WI38 (cell line): ENCODE measurements around the gene EPB41.
"Not testable (repeated sequence)": the region's sequence is repeated elsewhere in the genome, so short reads cannot be mapped to it uniquely, and the experiment has no call there.

Source experiments
- H3K4me3 ChIP-seq: 2 replicates; pipeline ENCODE4 v1.5.1; 2011; ENCODE audit warnings: low read depth, mild to moderate bottlenecking, control low read depth, low read length
- CTCF ChIP-seq: IDR thresholded peaks from 2 replicates; pipeline ENCODE4 v1.5.1; 2012; ENCODE audit warnings: low read depth, mild to moderate bottlenecking, control low read depth, low read length

The EPB41 gene

GRCh38 chr1:28936528-28936927, 22.2 kb downstream of the EPB41 start:
- TF ChIP-seq CTCF, result no peak
- no peak overlapping the region for H3K4me3 ChIP-seq

GRCh38 chr1:28943581-28943980, 29.2 kb downstream of the EPB41 start:
- H3K4me3 ChIP-seq, result not testable (repeated sequence)

GRCh38 chr1:28950006-28950405, 35.6 kb downstream of the EPB41 start:
- H3K4me3 ChIP-seq, result no peak overlapping the region
- no peak for TF ChIP-seq CTCF

- TF ChIP-seq CTCF, result no peak
- H3K4me3 ChIP-seq, result no peak overlapping the region
Observed at GRCh38 chr1:28950449-28950848, 36.1 kb downstream of the EPB41 start.

GRCh38 chr1:28954126-28954726, 39.9 kb downstream of the EPB41 start:
- H3K4me3 ChIP-seq, result no peak overlapping the region
- no peak for TF ChIP-seq CTCF

- H3K4me3 ChIP-seq, result no peak overlapping the region
- no peak for TF ChIP-seq CTCF
Observed at GRCh38 chr1:28956038-28956464, 41.7 kb downstream of the EPB41 start.

- H3K4me3 ChIP-seq, result not testable (repeated sequence)
Observed at GRCh38 chr1:28962114-28962831, 47.9 kb downstream of the EPB41 start.

- H3K4me3 ChIP-seq, result no peak overlapping the region
- TF ChIP-seq CTCF, result no peak
Observed at GRCh38 chr1:28965271-28965870, 51.0 kb downstream of the EPB41 start.
